C4-2B (cell line): ENCODE measurements around the gene TBC1D10A.

Experiments
- ZFX ChIP-seq: fragments of 450-650 bp; IDR thresholded peaks from 2 replicates; pipeline ENCODE4 v1.6.1; 2017
- TF ChIP-seq, protein P1 (sequence below): fragments of 450-650 bp; conservative IDR thresholded peaks from 2 replicates; pipeline ENCODE4 v1.5.1; 2017; ENCODE audit warnings: mild to moderate bottlenecking

DNA sequence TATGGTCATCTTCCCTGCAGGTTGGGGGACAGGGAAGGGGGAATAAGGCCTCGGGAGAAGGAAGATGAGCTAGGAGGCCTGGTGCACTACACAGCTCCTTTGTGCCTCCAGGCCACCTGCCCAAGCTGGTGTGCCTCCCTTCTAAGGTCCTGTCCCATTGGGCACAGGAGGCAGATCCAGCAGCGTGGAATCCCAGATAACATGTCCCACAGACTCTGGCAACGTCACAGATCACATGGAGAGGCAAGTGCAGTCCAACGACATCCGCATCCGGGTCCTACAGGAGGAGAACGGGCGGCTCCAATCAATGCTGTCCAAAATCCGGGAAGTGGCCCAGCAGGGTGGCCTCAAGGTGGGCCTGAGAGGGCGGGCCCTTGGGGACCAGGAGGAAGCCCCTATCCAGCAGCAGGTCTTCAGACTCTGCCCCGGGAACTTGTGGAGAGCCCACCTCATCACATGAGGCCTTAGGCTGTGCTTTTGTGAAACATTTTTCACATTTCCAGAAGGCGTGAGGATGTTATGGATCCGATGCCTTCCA is 48.6 kb upstream of the TBC1D10A start:
- TF ChIP-seq, protein P1, sequence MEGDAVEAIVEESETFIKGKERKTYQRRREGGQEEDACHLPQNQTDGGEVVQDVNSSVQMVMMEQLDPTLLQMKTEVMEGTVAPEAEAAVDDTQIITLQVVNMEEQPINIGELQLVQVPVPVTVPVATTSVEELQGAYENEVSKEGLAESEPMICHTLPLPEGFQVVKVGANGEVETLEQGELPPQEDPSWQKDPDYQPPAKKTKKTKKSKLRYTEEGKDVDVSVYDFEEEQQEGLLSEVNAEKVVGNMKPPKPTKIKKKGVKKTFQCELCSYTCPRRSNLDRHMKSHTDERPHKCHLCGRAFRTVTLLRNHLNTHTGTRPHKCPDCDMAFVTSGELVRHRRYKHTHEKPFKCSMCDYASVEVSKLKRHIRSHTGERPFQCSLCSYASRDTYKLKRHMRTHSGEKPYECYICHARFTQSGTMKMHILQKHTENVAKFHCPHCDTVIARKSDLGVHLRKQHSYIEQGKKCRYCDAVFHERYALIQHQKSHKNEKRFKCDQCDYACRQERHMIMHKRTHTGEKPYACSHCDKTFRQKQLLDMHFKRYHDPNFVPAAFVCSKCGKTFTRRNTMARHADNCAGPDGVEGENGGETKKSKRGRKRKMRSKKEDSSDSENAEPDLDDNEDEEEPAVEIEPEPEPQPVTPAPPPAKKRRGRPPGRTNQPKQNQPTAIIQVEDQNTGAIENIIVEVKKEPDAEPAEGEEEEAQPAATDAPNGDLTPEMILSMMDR = no peak
- no peak for TF ChIP-seq ZFX
